ENCODE results near the gene ABCC1.

ABCC1 gene

DNA sequence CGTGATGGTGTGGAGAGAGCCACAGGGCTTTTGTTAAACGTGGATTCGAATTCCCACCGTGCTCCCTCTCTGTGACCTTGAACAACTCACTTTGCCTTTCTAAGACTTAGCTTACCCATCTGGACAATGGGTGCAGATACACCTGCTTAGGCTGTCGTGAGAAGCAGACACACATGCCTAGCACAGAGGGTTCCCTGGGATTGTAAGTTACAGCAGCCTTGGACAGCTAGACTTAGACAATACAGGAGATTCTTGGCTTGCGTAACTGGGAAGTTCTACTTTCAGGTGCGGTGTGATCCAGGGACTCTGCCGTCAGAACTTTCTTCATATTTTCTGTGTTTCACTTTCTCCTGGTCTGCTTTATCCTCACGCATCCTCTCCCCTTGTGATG is 127.0 kb downstream of the ABCC1 start:
- H3K27ac ChIP-seq (ENCODE audit: low read depth, low read length) = peak overlapping the region; percentile 16
- H3K27me3 ChIP-seq (ENCODE audit: control insufficient read depth, insufficient read depth, low read length) = no peaks in the 10 kb centered on the region
- H3K4me3 ChIP-seq (ENCODE audit: low read length) = no peak overlapping the region
- peaks cover 42% of the 10 kb centered on the region for H3K4me1 ChIP-seq (ENCODE audit: control insufficient read depth, insufficient read depth, low read length)
- H3K9ac ChIP-seq (ENCODE audit: low read length) = no peak overlapping the region
- peaks cover 11% of the 10 kb centered on the region for H3K36me3 ChIP-seq (ENCODE audit: control insufficient read depth, insufficient read depth, low read length)

DNA sequence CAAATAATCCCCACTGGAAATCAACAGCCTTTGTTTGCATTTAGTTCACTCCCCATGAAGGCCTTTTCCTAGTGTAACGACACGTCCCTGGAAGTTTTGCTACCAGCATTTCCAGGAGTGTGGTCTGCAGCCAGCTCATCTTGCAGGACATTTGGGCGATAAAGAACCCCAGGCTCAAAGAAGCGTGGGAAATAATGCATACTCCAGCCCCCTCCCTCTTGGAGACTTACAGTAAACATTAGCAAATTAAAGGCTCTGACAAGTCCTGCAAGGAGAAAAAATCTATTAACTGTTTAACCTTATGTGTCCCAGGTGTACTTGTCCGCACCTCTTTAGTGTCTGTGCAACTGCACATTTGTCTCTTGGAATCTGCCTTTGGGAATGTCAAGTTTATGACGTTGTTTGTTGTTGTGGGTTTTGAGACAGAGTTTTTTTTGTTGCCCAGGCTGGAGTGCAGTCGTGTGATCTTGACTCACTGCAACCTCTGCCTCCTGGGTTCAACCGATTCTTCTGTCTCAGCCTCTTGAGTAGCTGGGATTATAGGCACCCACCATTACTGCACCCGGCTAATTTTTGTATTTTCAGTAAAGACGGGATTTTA is 131.1 kb downstream of the ABCC1 start:
- peaks cover 25% of the 10 kb centered on the region for H3K36me3 ChIP-seq (ENCODE audit: control insufficient read depth, insufficient read depth, low read length)

DNA sequence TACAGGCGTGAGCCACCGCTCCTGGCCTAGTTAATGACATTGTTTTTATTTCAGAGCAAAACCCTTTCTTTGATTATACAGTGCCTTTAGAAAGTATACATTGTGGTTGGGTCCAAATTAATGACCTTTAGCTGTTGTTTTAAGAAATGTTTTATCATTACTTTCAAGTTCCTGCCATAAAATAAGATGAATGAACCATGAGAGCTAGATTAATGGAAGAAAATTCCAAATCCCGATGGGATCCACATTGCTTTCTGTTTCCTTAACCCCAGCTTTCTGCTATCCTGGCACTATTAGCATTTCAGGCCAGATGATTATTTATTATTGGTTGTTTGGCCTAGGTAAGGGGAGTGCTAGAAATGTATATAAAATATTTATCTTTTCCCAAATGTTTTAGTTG is 131.7 kb downstream of the ABCC1 start:
- H3K36me3 ChIP-seq (ENCODE audit: control insufficient read depth, insufficient read depth, low read length) = peaks cover 29% of the 10 kb centered on the region
- peak overlapping the region; percentile 66 for H3K27ac ChIP-seq (ENCODE audit: low read depth, low read length)
- H3K4me1 ChIP-seq (ENCODE audit: control insufficient read depth, insufficient read depth, low read length) = peaks cover 27% of the 10 kb centered on the region
- H3K27me3 ChIP-seq (ENCODE audit: control insufficient read depth, insufficient read depth, low read length) = no peaks in the 10 kb centered on the region
- H3K9ac ChIP-seq (ENCODE audit: low read length) = no peak overlapping the region
- no peak overlapping the region for H3K4me3 ChIP-seq (ENCODE audit: low read length)

More for the DNA sequence above, 131.1 kb downstream of the ABCC1 start:
- Histone ChIP-seq H3K4me1 (ENCODE audit: control insufficient read depth, insufficient read depth, low read length) (peaks cover 28% of the 10 kb centered on the region), H3K27me3 (ENCODE audit: control insufficient read depth, insufficient read depth, low read length) (no peaks in the 10 kb centered on the region), H3K9ac (ENCODE audit: low read length) (no peak overlapping the region), H3K4me3 (ENCODE audit: low read length) (no peak overlapping the region), H3K27ac (ENCODE audit: low read depth, low read length) (peak overlapping the region; percentile 66)

DNA sequence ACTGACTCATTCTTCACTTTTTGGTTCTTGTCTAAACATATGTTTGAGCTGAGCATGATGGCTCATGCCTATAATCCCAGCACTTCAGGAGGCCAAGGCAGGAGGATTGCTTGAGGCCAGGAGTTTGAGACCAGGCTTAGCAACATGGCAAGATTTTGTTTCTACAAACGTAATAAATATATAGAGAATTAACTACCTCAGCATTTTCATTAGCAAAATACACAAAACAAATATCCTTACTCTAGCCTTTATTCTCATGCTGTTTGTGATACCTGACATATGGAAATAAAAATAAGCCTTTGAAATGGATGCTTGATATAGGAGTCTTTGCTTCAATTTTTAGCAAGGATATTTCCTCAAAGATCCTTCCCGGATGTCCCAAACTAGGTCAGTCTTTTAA is 132.8 kb downstream of the ABCC1 start:
- no peak overlapping the region for H3K27ac ChIP-seq (ENCODE audit: low read depth, low read length)
- H3K4me1 ChIP-seq (ENCODE audit: control insufficient read depth, insufficient read depth, low read length) = peaks cover 29% of the 10 kb centered on the region
- H3K4me3 ChIP-seq (ENCODE audit: low read length) = no peak overlapping the region
- H3K27me3 ChIP-seq (ENCODE audit: control insufficient read depth, insufficient read depth, low read length) = no peaks in the 10 kb centered on the region
- no peak overlapping the region for H3K9ac ChIP-seq (ENCODE audit: low read length)
- peaks cover 29% of the 10 kb centered on the region for H3K36me3 ChIP-seq (ENCODE audit: control insufficient read depth, insufficient read depth, low read length)

DNA sequence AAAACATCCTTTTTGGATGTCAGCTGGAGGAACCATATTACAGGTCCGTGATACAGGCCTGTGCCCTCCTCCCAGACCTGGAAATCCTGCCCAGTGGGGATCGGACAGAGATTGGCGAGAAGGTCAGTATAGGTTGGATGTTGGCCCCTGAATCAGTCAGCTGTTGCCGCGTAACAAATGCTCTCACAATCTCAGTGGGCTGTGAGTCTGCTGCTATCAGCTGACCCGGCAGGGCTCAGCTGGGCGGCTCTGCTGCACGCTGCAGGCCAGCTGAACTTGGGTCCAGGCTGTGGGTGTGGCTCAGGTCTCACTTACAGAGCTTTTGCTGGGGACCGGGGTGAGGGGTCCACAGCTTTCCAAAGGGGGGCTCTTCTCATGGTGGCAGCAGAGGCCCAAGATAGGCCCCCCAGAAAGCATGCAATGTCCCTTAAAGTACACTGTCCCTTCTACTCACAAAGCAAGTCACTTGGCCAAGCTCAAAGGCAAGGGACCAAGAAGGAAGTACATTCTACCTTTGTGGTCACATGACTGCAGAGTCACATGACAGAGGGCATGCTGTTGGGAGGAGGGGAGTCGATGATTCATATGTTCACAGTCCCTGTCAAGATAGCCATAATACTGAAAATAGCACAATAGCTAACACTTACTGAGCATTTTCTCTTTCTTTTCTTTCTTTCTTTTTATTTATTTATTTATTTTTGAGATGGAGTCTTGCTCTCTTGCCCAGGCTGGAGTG is 134.2 kb downstream of the ABCC1 start:
- Histone ChIP-seq H3K4me1 (ENCODE audit: control insufficient read depth, insufficient read depth, low read length) (peaks cover 29% of the 10 kb centered on the region), H3K27me3 (ENCODE audit: control insufficient read depth, insufficient read depth, low read length) (no peaks in the 10 kb centered on the region), H3K9ac (ENCODE audit: low read length) (no peak overlapping the region), H3K36me3 (ENCODE audit: control insufficient read depth, insufficient read depth, low read length) (peaks cover 29% of the 10 kb centered on the region), H3K27ac (ENCODE audit: low read depth, low read length) (no peak overlapping the region), H3K4me3 (ENCODE audit: low read length) (no peak overlapping the region)

DNA sequence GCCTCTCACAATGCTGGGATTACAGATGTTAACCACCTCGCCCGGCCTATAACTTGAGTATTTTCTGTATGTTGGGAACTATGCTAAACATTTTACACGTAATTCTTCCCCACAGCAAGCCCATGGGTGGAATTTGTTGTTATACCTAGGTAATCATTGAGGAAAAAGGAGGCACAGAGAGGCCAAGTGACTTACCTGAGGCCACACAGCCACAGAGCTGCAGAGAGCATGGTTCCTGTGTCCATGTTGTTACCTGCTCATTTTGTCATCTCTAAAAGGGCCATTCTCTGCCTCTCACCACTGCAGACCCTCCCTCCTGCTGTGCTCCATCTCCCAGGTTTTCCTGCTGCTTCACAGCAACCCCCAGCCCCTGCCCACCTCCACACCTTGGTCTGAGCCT is 135.5 kb downstream of the ABCC1 start:
- no peak overlapping the region for H3K4me3 ChIP-seq (ENCODE audit: low read length)
- H3K9ac ChIP-seq (ENCODE audit: low read length) = no peak overlapping the region
- H3K4me1 ChIP-seq (ENCODE audit: control insufficient read depth, insufficient read depth, low read length) = peaks cover 26% of the 10 kb centered on the region
- no peaks in the 10 kb centered on the region for H3K27me3 ChIP-seq (ENCODE audit: control insufficient read depth, insufficient read depth, low read length)
- peaks cover 22% of the 10 kb centered on the region for H3K36me3 ChIP-seq (ENCODE audit: control insufficient read depth, insufficient read depth, low read length)
- H3K27ac ChIP-seq (ENCODE audit: low read depth, low read length) = peak overlapping the region; percentile 33

DNA sequence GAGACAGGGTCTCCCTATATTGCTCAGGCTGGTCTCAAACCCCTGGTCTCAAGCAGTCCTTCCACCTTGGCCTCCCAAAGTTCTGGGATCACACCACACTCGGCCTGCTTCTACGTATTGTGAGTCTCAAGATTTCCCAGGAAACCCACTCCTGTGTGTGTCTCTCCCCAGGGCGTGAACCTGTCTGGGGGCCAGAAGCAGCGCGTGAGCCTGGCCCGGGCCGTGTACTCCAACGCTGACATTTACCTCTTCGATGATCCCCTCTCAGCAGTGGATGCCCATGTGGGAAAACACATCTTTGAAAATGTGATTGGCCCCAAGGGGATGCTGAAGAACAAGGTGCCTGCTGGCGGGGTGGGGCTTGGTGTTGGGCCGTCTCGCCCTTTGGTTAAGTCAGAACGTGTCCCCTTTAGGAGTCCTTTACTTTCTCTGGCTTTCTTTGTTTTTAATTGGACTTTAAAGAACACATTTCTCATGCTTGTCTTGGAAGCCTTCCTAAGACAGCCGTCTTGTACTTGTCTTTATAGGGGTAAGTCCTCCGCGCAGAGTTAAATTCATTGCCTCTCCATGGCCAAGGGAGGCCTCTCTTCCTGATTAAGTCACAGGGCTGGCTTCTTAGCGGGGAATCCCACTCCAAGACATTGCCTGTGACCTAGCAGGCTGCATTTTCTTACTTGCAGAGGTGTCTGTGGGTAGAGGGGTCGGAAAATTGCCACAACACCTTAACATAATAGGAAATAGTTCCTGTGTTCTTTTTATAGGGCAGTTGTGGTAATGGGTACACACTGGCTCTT is 137.4 kb downstream of the ABCC1 start:
- peaks cover 22% of the 10 kb centered on the region for H3K36me3 ChIP-seq (ENCODE audit: control insufficient read depth, insufficient read depth, low read length)

DNA sequence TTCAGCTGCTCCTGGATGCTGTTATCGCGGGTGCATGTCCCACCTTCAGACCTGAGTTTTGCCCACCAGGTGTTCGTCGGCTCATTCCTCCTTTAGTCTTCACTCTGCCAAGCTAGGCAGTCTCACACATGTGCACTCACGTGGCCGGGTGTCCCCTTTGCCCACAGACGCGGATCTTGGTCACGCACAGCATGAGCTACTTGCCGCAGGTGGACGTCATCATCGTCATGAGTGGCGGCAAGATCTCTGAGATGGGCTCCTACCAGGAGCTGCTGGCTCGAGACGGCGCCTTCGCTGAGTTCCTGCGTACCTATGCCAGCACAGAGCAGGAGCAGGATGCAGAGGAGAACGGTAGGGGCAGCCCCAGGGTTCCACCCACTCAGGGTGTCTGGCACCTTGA is 140.8 kb downstream of the ABCC1 start:
- Histone ChIP-seq H3K4me3 (ENCODE audit: low read length) (no peak overlapping the region), H3K4me1 (ENCODE audit: control insufficient read depth, insufficient read depth, low read length) (peaks cover 33% of the 10 kb centered on the region), H3K9ac (ENCODE audit: low read length) (no peak overlapping the region), H3K27ac (ENCODE audit: low read depth, low read length) (no peak overlapping the region), H3K36me3 (ENCODE audit: control insufficient read depth, insufficient read depth, low read length) (peaks cover 7% of the 10 kb centered on the region), H3K27me3 (ENCODE audit: control insufficient read depth, insufficient read depth, low read length) (no peaks in the 10 kb centered on the region)

More for the DNA sequence above, 137.4 kb downstream of the ABCC1 start:
- Histone ChIP-seq H3K4me3 (ENCODE audit: low read length) (no peak overlapping the region), H3K27ac (ENCODE audit: low read depth, low read length) (peak overlapping the region; percentile 77), H3K27me3 (ENCODE audit: control insufficient read depth, insufficient read depth, low read length) (no peaks in the 10 kb centered on the region), H3K9ac (ENCODE audit: low read length) (no peak overlapping the region), H3K4me1 (ENCODE audit: control insufficient read depth, insufficient read depth, low read length) (peaks cover 20% of the 10 kb centered on the region)

DNA sequence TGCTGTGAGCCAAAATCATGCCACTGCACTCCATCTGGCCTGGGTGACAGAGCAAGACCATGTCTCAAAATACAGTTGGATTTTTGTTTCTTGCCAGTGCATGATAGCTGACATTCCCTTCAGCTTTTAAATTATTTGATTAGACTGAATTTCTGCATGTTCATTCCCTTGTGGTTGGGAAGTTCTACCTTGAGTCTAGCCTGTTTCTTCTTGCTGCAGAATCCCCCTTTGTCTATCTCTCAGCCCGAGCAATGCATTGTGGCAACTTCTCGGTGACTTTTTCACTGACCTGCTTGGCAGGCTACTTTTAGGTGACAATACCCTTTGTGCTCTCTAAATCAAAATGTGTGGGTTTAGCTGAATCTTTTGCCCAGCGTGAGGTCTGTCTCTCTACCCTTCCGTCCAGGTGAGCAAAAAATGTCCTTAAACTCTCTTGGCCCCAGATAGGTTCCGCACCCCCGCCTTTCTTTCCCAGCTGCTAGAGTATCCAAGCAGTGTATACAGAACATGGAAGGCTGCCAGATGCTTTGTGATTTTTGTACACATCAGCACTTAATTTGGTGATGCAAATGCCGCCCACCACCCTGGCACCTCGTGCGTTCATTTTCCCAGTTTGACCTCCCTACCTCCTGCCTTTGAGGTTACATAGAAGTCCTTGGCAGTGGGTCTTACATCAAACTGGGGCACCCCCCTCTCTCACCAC is 143.7 kb downstream of the ABCC1 start:
- no peak overlapping the region for H3K9ac ChIP-seq (ENCODE audit: low read length)
- peaks cover 42% of the 10 kb centered on the region for H3K4me1 ChIP-seq (ENCODE audit: control insufficient read depth, insufficient read depth, low read length)
- no peaks in the 10 kb centered on the region for H3K27me3 ChIP-seq (ENCODE audit: control insufficient read depth, insufficient read depth, low read length)
- peak overlapping the region; percentile 77 for H3K27ac ChIP-seq (ENCODE audit: low read depth, low read length)
- H3K4me3 ChIP-seq (ENCODE audit: low read length) = no peak overlapping the region
- peaks cover 7% of the 10 kb centered on the region for H3K36me3 ChIP-seq (ENCODE audit: control insufficient read depth, insufficient read depth, low read length)

DNA sequence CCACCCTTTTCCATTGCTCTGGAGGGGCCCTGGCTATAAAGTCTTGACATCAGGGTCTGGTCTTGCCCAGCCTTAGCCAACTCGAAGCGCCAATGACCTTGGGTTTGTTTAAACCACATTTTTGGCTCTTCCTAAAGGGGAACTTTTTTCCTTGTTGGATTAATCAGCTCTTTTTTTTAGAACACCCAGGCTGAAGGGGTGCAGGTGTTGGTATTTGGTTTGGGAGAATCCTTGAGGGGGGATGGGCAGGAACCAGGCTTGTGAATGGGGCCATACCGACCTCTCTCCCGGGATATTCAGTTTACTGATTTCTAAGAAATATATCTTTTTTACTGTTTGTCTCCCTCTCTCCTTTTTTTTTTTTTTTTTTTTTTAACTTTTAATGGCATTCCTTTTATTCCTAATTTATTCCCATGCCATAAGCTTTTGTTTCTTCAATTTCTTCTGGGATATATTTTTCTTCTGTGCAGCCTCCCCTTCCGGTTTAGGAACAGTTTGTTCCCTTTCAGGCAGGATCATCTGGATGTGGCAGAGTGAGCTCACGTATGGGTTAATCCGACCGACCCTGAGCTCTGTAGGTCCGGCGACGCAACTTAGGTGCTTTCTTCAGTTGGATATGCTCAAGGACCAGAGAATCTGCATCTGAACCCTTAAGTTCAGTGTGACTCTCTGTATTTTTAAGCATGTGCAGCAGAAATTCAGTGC is 144.4 kb downstream of the ABCC1 start:
- H3K36me3 ChIP-seq (ENCODE audit: control insufficient read depth, insufficient read depth, low read length) = peaks cover 7% of the 10 kb centered on the region
- peak overlapping the region; percentile 77 for H3K27ac ChIP-seq (ENCODE audit: low read depth, low read length)
- peaks cover 34% of the 10 kb centered on the region for H3K4me1 ChIP-seq (ENCODE audit: control insufficient read depth, insufficient read depth, low read length)
- H3K9ac ChIP-seq (ENCODE audit: low read length) = no peak overlapping the region
- H3K4me3 ChIP-seq (ENCODE audit: low read length) = no peak overlapping the region
- no peaks in the 10 kb centered on the region for H3K27me3 ChIP-seq (ENCODE audit: control insufficient read depth, insufficient read depth, low read length)

DNA sequence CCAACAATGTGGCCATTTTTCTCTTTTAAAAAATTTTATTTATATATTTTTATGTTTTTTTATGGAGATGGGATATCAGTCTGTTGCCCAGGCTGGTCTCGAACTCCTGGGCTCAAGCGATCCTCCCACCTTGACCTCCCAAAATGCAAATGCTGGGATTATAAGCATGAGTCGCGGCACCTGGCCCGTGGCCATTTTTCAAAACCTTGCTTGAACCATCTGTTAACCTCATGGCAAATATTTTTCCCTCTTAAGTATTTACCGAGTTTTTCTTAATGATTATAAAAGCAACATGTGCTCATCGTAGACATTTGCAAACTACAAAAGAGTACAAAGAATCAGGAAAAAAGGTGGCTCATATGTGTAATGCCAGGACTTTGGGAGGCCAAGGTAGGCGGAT is 146.2 kb downstream of the ABCC1 start:
- Histone ChIP-seq H3K9ac (ENCODE audit: low read length) (no peak overlapping the region), H3K4me3 (ENCODE audit: low read length) (no peak overlapping the region), H3K27ac (ENCODE audit: low read depth, low read length) (peak overlapping the region; percentile 90), H3K36me3 (ENCODE audit: control insufficient read depth, insufficient read depth, low read length) (peaks cover 11% of the 10 kb centered on the region), H3K27me3 (ENCODE audit: control insufficient read depth, insufficient read depth, low read length) (no peaks in the 10 kb centered on the region), H3K4me1 (ENCODE audit: control insufficient read depth, insufficient read depth, low read length) (peaks cover 34% of the 10 kb centered on the region)
